DMS53 (cell line): ENCODE results near the gene PARL.
"Not testable (repeated sequence)": the region's sequence is repeated elsewhere in the genome, so short reads cannot be mapped to it uniquely, and the experiment has no call there.

Experiments used
- DNase-seq: peaks from one replicate; lab custom pipeline; 2025; lab: John Stamatoyannopoulos, UW

The PARL gene

DNA sequence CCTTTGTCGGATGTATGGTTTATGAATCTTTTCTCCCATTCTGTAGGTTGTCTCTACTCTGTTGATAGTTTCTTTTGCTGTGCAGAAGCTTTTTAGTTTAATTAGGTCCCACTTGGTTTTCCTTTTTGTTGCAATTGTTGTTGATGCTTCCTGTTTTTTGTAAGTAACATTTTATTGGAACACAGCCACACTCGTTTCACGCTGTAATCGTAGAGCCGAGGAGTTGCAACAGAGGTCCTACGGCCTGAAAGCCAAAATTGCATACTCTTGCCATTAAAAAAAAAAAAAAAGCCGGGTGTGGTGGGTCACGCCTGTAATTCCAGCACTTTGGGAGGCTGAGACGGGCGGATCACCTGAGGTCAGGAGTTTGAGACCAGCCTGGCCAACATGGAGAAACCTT, 100.2 kb downstream of the PARL start:
- not testable (repeated sequence) for DNase-seq

DNA sequence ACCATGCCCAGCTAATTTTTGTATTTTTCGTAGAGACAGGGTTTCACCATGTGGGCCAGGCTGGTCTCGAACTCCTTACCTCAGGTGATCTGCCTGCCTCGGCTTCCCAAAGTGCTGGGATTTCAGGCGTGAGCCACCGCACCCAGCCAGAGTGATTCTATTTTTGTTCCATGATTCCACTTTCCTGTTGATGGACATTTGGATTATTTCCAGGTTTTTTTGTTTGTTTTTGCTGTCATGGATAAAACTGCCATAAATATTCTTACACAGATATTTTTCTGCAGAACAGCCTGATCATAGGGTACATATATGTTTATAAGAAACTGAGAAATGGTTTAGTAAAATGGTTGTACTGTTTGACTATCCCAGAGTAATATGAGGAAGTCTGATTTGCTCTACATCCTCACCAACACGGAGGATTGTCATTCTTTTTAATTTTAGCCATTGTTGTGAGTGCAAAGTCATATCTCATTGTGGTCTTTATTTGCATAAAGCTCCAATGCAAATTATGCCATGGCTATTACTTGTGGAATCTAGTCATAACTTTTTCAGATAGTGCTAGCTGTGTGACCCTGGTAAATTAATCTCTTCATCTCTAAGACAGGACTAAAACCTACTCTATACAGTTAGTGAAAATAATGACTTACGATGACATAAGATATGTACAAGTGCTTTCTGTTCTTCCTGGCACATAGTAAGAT, 102.0 kb downstream of the PARL start:
- DNase-seq = no peak

DNA sequence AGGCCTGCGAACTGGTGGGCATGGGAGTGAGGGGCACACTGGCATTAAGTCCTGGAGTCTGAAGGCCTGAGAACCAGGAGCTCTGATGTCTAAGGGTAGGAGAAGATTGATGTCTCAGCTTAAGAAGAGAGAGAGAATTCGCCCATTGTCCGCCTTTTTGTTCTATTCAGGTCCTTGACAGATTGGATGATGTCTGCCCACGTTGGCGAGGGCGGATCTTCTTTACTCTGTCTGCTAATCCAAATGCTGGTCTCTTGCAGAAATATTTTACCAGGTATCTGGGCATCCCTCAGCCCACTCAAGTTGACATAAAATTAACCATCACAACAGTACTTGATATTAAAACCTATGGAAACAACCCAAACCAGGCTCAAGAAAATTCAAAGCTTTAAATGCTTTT, 103.4 kb downstream of the PARL start:
- DNase-seq = no peak

GRCh38 chr3:183779896-183780465, 104.7 kb downstream of the PARL start:
- no peak for DNase-seq
